SK-N-SH (cell line): ENCODE data around the gene ZNF23. TPM values are rescaled to one million over a fixed set of nuclear protein-coding genes. Genes with fewer than 3 reads are reported as not detected.
A peak's percentile ranks its signal among the peaks of the same experiment; 100 is the strongest.

Source experiments
- CTCF ChIA-PET: fragments of 300-600, 350-600 bp; formaldehyde crosslinking; extraction: SDS; loops from one replicate; lab custom pipeline; 2021; lab: Yijun Ruan, JAX
- POLR2A ChIA-PET: fragments of 350-600 bp; sonication (Branson Sonifier 250); formaldehyde crosslinking; extraction: SDS; loops from one replicate; lab custom pipeline; 2020; ENCODE audit warnings: antibody characterized with exemption, inconsistent platforms; lab: Yijun Ruan, JAX
- DNase-seq: peaks from one replicate; pipeline ENCODE4 v3.0.0; 2012
- H2AFZ ChIP-seq: fragments of 200-600 bp; sonication (generic); 2 replicates; pipeline ENCODE4 v1.8.1; 2016; ENCODE audit warnings: antibody characterized with exemption, mild to moderate bottlenecking, low read depth
- H3F3A ChIP-seq: fragments of 200-600 bp; sonication (generic); replicated peaks from 2 replicates; pipeline ENCODE3; 2016; ENCODE audit warnings: antibody characterized with exemption, mild to moderate bottlenecking; ENCODE audit not compliant: insufficient read depth
- H3K27ac ChIP-seq, 2 experiments: fragments of 200-500 bp in 1 of 2; fragments of 200-600 bp in 1 of 2; sonication (Bioruptor generic) in 1 of 2; sonication (generic), shearing (Covaris generic) in 1 of 2; 2 replicates each; pipeline versions ENCODE4 v1.5.1 to v1.6.1; 2014 to 2016; ENCODE audit warnings: low read depth in 2 of 2, inconsistent platforms in 1 of 2, low read length in 1 of 2, mild to moderate bottlenecking in 1 of 2, mixed read lengths in 1 of 2
- H3K27me3 ChIP-seq: fragments of 200-600 bp; sonication (generic), shearing (Covaris generic); 2 replicates; pipeline ENCODE4 v1.6.1; 2016; ENCODE audit warnings: mixed run types; ENCODE audit not compliant: insufficient read depth
- H3K36me3 ChIP-seq, 2 experiments: fragments of 200-500 bp in 1 of 2; fragments of 200-600 bp in 1 of 2; sonication (Bioruptor generic) in 1 of 2; sonication (generic) in 1 of 2; replicated peaks in 1 of 2; 2 replicates each; pipeline versions ENCODE3 to v1.5.1; 2014 to 2016; ENCODE audit warnings: low read length in 1 of 2, mild to moderate bottlenecking in 1 of 2; ENCODE audit not compliant: insufficient read depth in 2 of 2, control insufficient read depth in 1 of 2
- H3K4me1 ChIP-seq, 2 experiments: fragments of 200-500 bp in 1 of 2; fragments of 200-600 bp in 1 of 2; sonication (Bioruptor generic) in 1 of 2; sonication (generic), shearing (Covaris generic) in 1 of 2; 2 replicates each; pipeline versions ENCODE4 v1.5.1 to v1.6.1; 2014 to 2016; ENCODE audit warnings: low read depth in 1 of 2, low read length in 1 of 2, mixed run types in 1 of 2; ENCODE audit not compliant: insufficient read depth in 2 of 2, control insufficient read depth in 1 of 2
- H3K4me2 ChIP-seq: fragments of 200-600 bp; sonication (generic), shearing (Covaris generic); 2 replicates; pipeline ENCODE4 v1.6.1; 2017; ENCODE audit warnings: mixed run types
- H3K4me3 ChIP-seq, 2 experiments: fragments of 200-500 bp in 1 of 2; fragments of 200-600 bp in 1 of 2; sonication (Bioruptor generic) in 1 of 2; sonication (generic), shearing (Covaris generic) in 1 of 2; 2 replicates each; pipeline versions ENCODE4 v1.5.1 to v1.8.1; 2014 to 2016; ENCODE audit warnings: low read depth in 2 of 2, inconsistent platforms in 1 of 2, low read length in 1 of 2, mild to moderate bottlenecking in 1 of 2, mixed read lengths in 1 of 2, moderate library complexity in 1 of 2
- H3K79me2 ChIP-seq: fragments of 200-600 bp; sonication (generic); 2 replicates; pipeline ENCODE4 v1.8.1; 2017; ENCODE audit warnings: mild to moderate bottlenecking; ENCODE audit not compliant: insufficient read depth
- H3K9ac ChIP-seq: fragments of 200-600 bp; sonication (generic); 2 replicates; pipeline ENCODE4 v1.6.1; 2017; ENCODE audit warnings: mixed run types
- H3K9me2 ChIP-seq: fragments of 200-600 bp; sonication (generic); 2 replicates; pipeline ENCODE4 v1.6.1; 2017; ENCODE audit warnings: mixed run types
- H3K9me3 ChIP-seq: fragments of 200-600 bp; sonication (generic); 2 replicates; pipeline ENCODE4 v1.6.1; 2017; ENCODE audit warnings: mixed run types, mild to moderate bottlenecking, moderate library complexity
- H4K20me1 ChIP-seq: fragments of 200-600 bp; sonication (generic); 2 replicates; pipeline ENCODE4 v1.6.1; 2017; ENCODE audit warnings: mild to moderate bottlenecking, mixed run types; ENCODE audit not compliant: insufficient read depth
- CTCF ChIP-seq: fragments of 200-600 bp; sonication (generic); IDR thresholded peaks from 2 replicates; pipeline ENCODE4 v1.6.1; 2017; ENCODE audit warnings: antibody characterized with exemption, mild to moderate bottlenecking, moderate library complexity
- EZH2phosphoT487 ChIP-seq: fragments of 200-600 bp; sonication (generic); IDR thresholded peaks from 2 replicates; pipeline ENCODE4 v1.6.1; 2017; ENCODE audit warnings: low read depth, mixed run types, mild to moderate bottlenecking, antibody characterized with exemption, moderate library complexity, borderline replicate concordance
- GATA2 ChIP-seq: sonication (generic); formaldehyde crosslinking; IDR thresholded peaks from 2 replicates; pipeline ENCODE4 v1.5.0; 2020; ENCODE audit warnings: mild to moderate bottlenecking, missing genetic modification reagents
- JUND ChIP-seq: IDR thresholded peaks from 2 replicates; pipeline ENCODE4 v1.4.0; 2012
- RFX5 ChIP-seq: IDR thresholded peaks from 2 replicates; pipeline ENCODE4 v1.6.1; 2012; ENCODE audit warnings: mild to moderate bottlenecking, improper control_type of control experiment, low read length
- SIN3A ChIP-seq: IDR thresholded peaks from 2 replicates; pipeline ENCODE4 v1.6.1; 2012; ENCODE audit warnings: low read depth, mild to moderate bottlenecking, low read length, moderate library complexity, borderline replicate concordance
- SMC3 ChIP-seq: IDR thresholded peaks from 2 replicates; pipeline ENCODE4 v1.6.1; 2012; ENCODE audit warnings: low read depth, low read length, improper control_type of control experiment
- TCF12 ChIP-seq: IDR thresholded peaks from 2 replicates; pipeline ENCODE4 v1.4.0; 2012
- ZBTB33 ChIP-seq: IDR thresholded peaks from 2 replicates; pipeline ENCODE4 v1.4.0; 2012; ENCODE audit warnings: low read depth, borderline replicate concordance
- WGBS: methylation state at CpG from one replicate; pipeline ENCODE4 v1.1.6; 2017; ENCODE audit warnings: low lambda C conversion rate; 5-methylcytosine and 5-hydroxymethylcytosine counted together
- polyA plus RNA-seq, 3 experiments: library from polyadenylated mRNA; depleted of rRNA; stranded (reverse); fragments of >200 nt; gene quantifications; 2 replicates each; pipeline ENCODE4 v1.2.3, GENCODE V29; 2012
- TF ChIP-seq, protein P1 (sequence below): IDR thresholded peaks from 2 replicates; pipeline ENCODE4 v1.6.1; 2012; ENCODE audit warnings: mild to moderate bottlenecking, low read depth, low read length, moderate library complexity

Gene ZNF23
- polyA plus RNA-seq, 1 of the 3 experiments (the other 2 are of a cell fraction), result 7.3 TPM

DNA sequence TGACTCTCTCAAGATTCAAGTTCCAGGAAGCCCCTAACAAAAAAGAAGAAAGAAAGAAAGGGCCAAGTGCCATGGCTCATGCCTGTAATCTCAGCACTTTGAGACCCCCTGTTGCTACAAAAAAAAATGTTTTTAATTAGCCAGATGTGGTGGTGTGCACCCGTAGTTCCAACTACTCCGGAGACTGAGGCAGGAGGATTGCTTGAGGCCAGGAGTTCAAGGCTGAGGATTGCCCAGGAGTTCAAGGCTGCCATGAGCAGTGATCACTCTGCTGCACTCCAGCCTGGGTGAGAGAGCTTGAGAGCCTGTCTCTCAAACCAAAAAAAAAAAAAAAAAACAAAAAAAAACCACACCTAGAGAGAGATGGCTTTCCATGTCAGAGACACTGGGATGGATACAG, 39.0 kb downstream of the ZNF23 start:
- no peak for DNase-seq
- Histone ChIP-seq H3K4me1 (no peaks in the 10 kb centered on the region; a peak in 1 of 4 replicates), H4K20me1 (no peaks in the 10 kb centered on the region), H3K79me2 (no peaks in the 10 kb centered on the region), H3K27me3 (peaks cover 17% of the 10 kb centered on the region; the same call in 1 of the 2 replicates), H3K4me2 (no peak overlapping the region), H3K36me3 (no peaks in the 10 kb centered on the region), H3K9me3 (no peaks in the 10 kb centered on the region), H3K9ac (no peak overlapping the region), H3F3A (no peaks in the 10 kb centered on the region), H3K9me2 (no peaks in the 10 kb centered on the region), H3K4me3 (no peak overlapping the region), H2AFZ (no peak overlapping the region), H3K27ac (no peak overlapping the region)
- 5% methylated on average over 2 of the region's 2 CpGs for WGBS
- TF ChIP-seq TCF12, result no peak
- TF ChIP-seq SIN3A, result no peak
- TF ChIP-seq, protein P1, sequence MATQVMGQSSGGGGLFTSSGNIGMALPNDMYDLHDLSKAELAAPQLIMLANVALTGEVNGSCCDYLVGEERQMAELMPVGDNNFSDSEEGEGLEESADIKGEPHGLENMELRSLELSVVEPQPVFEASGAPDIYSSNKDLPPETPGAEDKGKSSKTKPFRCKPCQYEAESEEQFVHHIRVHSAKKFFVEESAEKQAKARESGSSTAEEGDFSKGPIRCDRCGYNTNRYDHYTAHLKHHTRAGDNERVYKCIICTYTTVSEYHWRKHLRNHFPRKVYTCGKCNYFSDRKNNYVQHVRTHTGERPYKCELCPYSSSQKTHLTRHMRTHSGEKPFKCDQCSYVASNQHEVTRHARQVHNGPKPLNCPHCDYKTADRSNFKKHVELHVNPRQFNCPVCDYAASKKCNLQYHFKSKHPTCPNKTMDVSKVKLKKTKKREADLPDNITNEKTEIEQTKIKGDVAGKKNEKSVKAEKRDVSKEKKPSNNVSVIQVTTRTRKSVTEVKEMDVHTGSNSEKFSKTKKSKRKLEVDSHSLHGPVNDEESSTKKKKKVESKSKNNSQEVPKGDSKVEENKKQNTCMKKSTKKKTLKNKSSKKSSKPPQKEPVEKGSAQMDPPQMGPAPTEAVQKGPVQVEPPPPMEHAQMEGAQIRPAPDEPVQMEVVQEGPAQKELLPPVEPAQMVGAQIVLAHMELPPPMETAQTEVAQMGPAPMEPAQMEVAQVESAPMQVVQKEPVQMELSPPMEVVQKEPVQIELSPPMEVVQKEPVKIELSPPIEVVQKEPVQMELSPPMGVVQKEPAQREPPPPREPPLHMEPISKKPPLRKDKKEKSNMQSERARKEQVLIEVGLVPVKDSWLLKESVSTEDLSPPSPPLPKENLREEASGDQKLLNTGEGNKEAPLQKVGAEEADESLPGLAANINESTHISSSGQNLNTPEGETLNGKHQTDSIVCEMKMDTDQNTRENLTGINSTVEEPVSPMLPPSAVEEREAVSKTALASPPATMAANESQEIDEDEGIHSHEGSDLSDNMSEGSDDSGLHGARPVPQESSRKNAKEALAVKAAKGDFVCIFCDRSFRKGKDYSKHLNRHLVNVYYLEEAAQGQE, result no peak
- no peak for TF ChIP-seq RFX5
- TF ChIP-seq GATA2 (CRISPR knock-in tag), result no peak
- TF ChIP-seq EZH2phosphoT487, result no peak
- no peak for TF ChIP-seq SMC3
- no peak for TF ChIP-seq ZBTB33
- ChIA-PET CTCF (interaction anchor here (1.0 to 1.6 kb wide), 5 partner anchors 10 to 79 kb away, joined by 3 to 11 read pairs (median 4); no protein-coding TSS in a partner anchor), POLR2A (no interaction called here)

- peak; percentile 36 for DNase-seq
- Histone ChIP-seq H3K9me3 (no peaks in the 10 kb centered on the region), H3K27ac (no peak overlapping the region), H3K79me2 (no peaks in the 10 kb centered on the region), H4K20me1 (no peaks in the 10 kb centered on the region), H2AFZ (no peak overlapping the region), H3K4me2 (no peak overlapping the region), H3F3A (no peaks in the 10 kb centered on the region), H3K4me1 (no peaks in the 10 kb centered on the region; a peak in 1 of 4 replicates), H3K9ac (no peak overlapping the region), H3K36me3 (no peaks in the 10 kb centered on the region), H3K27me3 (peaks cover 20% of the 10 kb centered on the region; the same call in 1 of the 2 replicates), H3K9me2 (no peaks in the 10 kb centered on the region), H3K4me3 (no peak overlapping the region)
- POLR2A ChIA-PET, result no interaction called here
- 75% methylated on average over 2 of the region's 4 CpGs for WGBS
- peak; percentile 22; the same call in 1 of the 2 replicates for TF ChIP-seq CTCF
- TF ChIP-seq JUND, result no peak
- CTCF ChIA-PET, result interaction anchor here (0.6 to 1.5 kb wide), 6 partner anchors 8 to 418 kb away, joined by 3 to 8 read pairs (median 3); no protein-coding TSS in a partner anchor
Observed at GRCh38 chr16:71421911-71422310, 40.1 kb downstream of the ZNF23 start.
